ENCODE data around the gene PRPF8. TPM values are rescaled to one million over a fixed set of nuclear protein-coding genes. Genes with fewer than 3 reads are reported as not detected.
A peak's percentile ranks its signal among the peaks of the same experiment; 100 is the strongest.

The PRPF8 gene
- total and polyA plus RNA-seq, 5 donors from 2014 or later, result 146 to 405 (median 160) TPM

GRCh38 chr17:1639549-1640180, 45.0 kb downstream of the PRPF8 start:
- no peaks in the 10 kb centered on the region for H3K27me3 ChIP-seq (ENCODE audit: control insufficient read depth, insufficient read depth, low read length)
- peaks cover 14% of the 10 kb centered on the region for H3K4me1 ChIP-seq (ENCODE audit: control insufficient read depth, insufficient read depth, low read length, poor library complexity, severe bottlenecking)
- no peaks in the 10 kb centered on the region for H3K9me3 ChIP-seq (ENCODE audit: control insufficient read depth in 2 of 2, low read length in 2 of 2)
- no peak overlapping the region for H3K4me3 ChIP-seq (ENCODE audit: low read depth, low read length)
- ATAC-seq (ENCODE audit: low read depth in 2 of 2) (no peak), DNase-seq (no peak)
- Mint-ChIP-seq H3K4me3 (no peak overlapping the region), H3K4me1 (peaks cover 0 to 8% (median under 1%) of the 10 kb centered on the region in 4 donors), H3K9me3 (peaks cover 0 to 3% (median 0%) of the 10 kb centered on the region in 7 donors), H3K27ac (no peak overlapping the region), H3K27me3 (no peaks in the 10 kb centered on the region), H3K36me3 (no peaks in the 10 kb centered on the region)
- H3K27ac ChIP-seq (ENCODE audit: insufficient read depth, low read length, poor library complexity, severe bottlenecking), result no peak overlapping the region
- H3K36me3 ChIP-seq (ENCODE audit: control insufficient read depth, insufficient read depth, low read length), result no peaks in the 10 kb centered on the region

DNA sequence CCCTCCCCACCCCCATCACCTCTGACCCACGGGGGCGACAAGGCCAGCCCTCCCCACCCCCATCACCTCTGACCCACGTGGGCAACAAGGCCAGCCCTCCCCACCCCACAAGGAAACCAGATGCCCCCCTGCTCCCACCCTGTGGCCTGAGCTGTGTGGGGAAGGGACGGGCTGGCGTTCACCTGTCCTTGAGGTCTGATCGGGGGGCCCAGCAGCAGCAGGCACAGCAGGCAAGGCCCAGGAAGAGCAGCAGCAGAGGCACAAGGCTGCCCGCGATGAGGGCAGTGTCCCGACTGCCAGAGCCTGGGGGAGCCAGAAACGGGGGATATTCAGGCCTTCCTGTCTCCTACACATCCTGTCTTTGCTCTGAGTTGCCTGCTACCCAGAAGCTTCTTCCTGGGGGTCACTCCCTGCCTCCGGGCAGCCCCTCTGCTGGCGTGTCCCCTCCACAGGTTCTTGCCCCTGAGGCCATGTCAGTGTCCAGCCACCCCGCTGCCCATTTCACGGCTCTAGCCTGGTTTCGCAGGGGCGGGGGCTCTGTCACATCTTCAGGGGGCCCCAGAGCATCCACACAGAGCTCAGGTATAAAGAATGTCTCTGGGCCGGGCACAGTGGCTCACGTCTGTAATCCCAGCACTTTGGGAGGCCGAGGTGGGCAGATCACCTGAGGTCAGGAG, 45.9 kb downstream of the PRPF8 start:
- ATAC-seq (ENCODE audit: low read depth in 2 of 2), result no peak
- Histone ChIP-seq H3K9me3 (ENCODE audit: control insufficient read depth in 2 of 2, low read length in 2 of 2) (no peaks in the 10 kb centered on the region), H3K36me3 (ENCODE audit: control insufficient read depth, insufficient read depth, low read length) (no peaks in the 10 kb centered on the region), H3K4me3 (ENCODE audit: low read depth, low read length) (no peak overlapping the region), H3K27me3 (ENCODE audit: control insufficient read depth, insufficient read depth, low read length) (no peaks in the 10 kb centered on the region), H3K27ac (ENCODE audit: insufficient read depth, low read length, poor library complexity, severe bottlenecking) (no peak overlapping the region), H3K4me1 (ENCODE audit: control insufficient read depth, insufficient read depth, low read length, poor library complexity, severe bottlenecking) (peaks cover 5% of the 10 kb centered on the region)
- Mint-ChIP-seq H3K36me3 (no peaks in the 10 kb centered on the region), H3K4me1 (no peaks in the 10 kb centered on the region), H3K9me3 (peaks cover 0 to 1% (median 0%) of the 10 kb centered on the region in 7 donors), H3K4me3 (no peak overlapping the region), H3K27me3 (no peaks in the 10 kb centered on the region), H3K27ac (no peak overlapping the region)
- DNase-seq, result no peak

GRCh38 chr17:1638171-1638590, 46.5 kb downstream of the PRPF8 start:
- peaks cover 0 to 1% (median 0%) of the 10 kb centered on the region in 7 donors for H3K9me3 Mint-ChIP-seq
- Histone ChIP-seq H3K4me1 (ENCODE audit: control insufficient read depth, insufficient read depth, low read length, poor library complexity, severe bottlenecking) (no peaks in the 10 kb centered on the region), H3K27ac (ENCODE audit: insufficient read depth, low read length, poor library complexity, severe bottlenecking) (no peak overlapping the region), H3K27me3 (ENCODE audit: control insufficient read depth, insufficient read depth, low read length) (no peaks in the 10 kb centered on the region), H3K36me3 (ENCODE audit: control insufficient read depth, insufficient read depth, low read length) (no peaks in the 10 kb centered on the region), H3K4me3 (ENCODE audit: low read depth, low read length) (no peak overlapping the region), H3K9me3 (ENCODE audit: control insufficient read depth in 2 of 2, low read length in 2 of 2) (no peaks in the 10 kb centered on the region)
- peak overlapping the region in 1 of 4 donors; percentile 6 for H3K4me3 Mint-ChIP-seq
- H3K36me3 Mint-ChIP-seq, result no peaks in the 10 kb centered on the region
- DNase-seq, result no peak
- no peak for ATAC-seq (ENCODE audit: low read depth in 2 of 2)
- no peaks in the 10 kb centered on the region for H3K27me3 Mint-ChIP-seq
- no peaks in the 10 kb centered on the region for H3K4me1 Mint-ChIP-seq
- no peak overlapping the region for H3K27ac Mint-ChIP-seq

DNA sequence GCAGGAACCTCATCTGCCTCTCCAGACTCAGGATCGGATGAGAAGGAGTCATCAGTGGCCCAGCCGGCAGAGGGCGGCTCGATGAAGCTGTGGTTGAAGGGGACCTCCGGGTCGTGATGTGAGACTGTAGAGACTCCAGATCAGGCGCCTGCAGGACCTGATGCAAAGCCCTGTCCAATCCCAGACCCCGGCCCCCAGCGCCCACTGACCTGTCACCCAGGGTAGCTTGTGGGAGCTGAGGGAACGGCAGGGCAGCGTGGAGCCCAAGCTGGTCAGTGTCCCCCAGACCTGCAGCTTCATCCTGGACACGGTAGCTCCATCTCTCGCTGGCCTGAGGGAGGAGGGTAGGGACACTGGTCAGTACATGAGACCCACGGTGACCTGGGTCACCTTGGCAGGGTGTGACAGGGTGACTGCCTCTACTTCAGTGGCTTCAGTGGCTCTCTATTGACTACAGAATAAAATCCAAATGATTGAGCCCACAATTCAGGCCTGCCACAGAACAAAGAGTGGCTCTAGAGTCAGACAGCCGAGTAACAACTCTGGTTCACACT, 47.9 kb downstream of the PRPF8 start:
- H3K36me3 ChIP-seq (ENCODE audit: control insufficient read depth, insufficient read depth, low read length), result no peaks in the 10 kb centered on the region
- Mint-ChIP-seq H3K9me3 (no peaks in the 10 kb centered on the region), H3K27ac (peak overlapping the region in 1 of 3 donors; percentile 43), H3K4me1 (no peaks in the 10 kb centered on the region), H3K27me3 (no peaks in the 10 kb centered on the region), H3K4me3 (no peak overlapping the region), H3K36me3 (no peaks in the 10 kb centered on the region)
- H3K4me3 ChIP-seq (ENCODE audit: low read depth, low read length), result no peak overlapping the region
- no peaks in the 10 kb centered on the region for H3K27me3 ChIP-seq (ENCODE audit: control insufficient read depth, insufficient read depth, low read length)
- DNase-seq (no peak), ATAC-seq (ENCODE audit: low read depth in 2 of 2) (no peak)
- H3K9me3 ChIP-seq (ENCODE audit: control insufficient read depth in 2 of 2, low read length in 2 of 2), result no peaks in the 10 kb centered on the region
- no peak overlapping the region for H3K27ac ChIP-seq (ENCODE audit: insufficient read depth, low read length, poor library complexity, severe bottlenecking)
- no peaks in the 10 kb centered on the region for H3K4me1 ChIP-seq (ENCODE audit: control insufficient read depth, insufficient read depth, low read length, poor library complexity, severe bottlenecking)

DNA sequence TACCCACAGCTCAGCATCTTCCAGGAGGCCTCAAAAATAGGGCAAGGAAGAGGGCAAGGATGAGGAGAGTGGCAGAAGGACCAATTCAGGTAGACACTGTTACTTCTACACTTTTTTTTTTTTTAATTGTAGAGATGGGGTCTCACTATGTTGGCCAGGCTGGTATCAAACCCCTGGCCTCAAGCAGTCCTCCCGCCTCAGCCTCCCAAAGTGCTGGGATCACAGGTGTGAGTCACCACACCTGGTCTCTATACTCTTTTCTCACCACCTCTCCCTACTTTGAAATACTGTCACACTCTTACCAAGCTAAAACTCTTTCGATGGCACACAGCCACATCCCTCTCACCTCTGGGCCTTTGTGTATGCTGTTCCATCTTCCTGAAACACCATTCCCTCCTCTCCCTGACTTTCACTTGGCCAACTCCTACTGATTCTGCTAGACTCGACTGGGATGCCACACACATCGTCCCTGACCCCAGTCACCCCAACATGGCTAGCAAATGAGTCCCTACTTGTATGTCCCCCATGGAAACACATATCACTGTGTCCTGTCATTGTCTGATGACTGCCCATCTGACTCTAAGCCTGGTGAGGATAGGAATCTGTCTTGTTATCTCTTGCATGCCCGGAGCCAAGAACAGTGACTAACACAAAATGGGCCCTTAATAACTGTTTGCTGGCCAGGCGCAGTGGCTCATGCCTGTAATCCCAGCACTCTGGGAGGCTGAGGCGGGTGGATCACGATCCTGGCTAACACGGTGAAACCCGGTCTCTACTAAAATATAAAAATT, 48.8 kb downstream of the PRPF8 start:
- Histone ChIP-seq H3K27me3 (ENCODE audit: control insufficient read depth, insufficient read depth, low read length) (no peaks in the 10 kb centered on the region), H3K9me3 (ENCODE audit: control insufficient read depth in 2 of 2, low read length in 2 of 2) (no peaks in the 10 kb centered on the region), H3K36me3 (ENCODE audit: control insufficient read depth, insufficient read depth, low read length) (no peaks in the 10 kb centered on the region), H3K27ac (ENCODE audit: insufficient read depth, low read length, poor library complexity, severe bottlenecking) (no peak overlapping the region), H3K4me3 (ENCODE audit: low read depth, low read length) (no peak overlapping the region), H3K4me1 (ENCODE audit: control insufficient read depth, insufficient read depth, low read length, poor library complexity, severe bottlenecking) (no peaks in the 10 kb centered on the region)
- H3K4me1 Mint-ChIP-seq, result no peaks in the 10 kb centered on the region
- H3K36me3 Mint-ChIP-seq, result no peaks in the 10 kb centered on the region
- no peak for DNase-seq
- no peaks in the 10 kb centered on the region for H3K9me3 Mint-ChIP-seq
- H3K4me3 Mint-ChIP-seq, result no peak overlapping the region
- no peaks in the 10 kb centered on the region for H3K27me3 Mint-ChIP-seq
- ATAC-seq (ENCODE audit: low read depth in 2 of 2), result no peak
- H3K27ac Mint-ChIP-seq, result no peak overlapping the region

GRCh38 chr17:1634841-1635650, 49.6 kb downstream of the PRPF8 start:
- peaks cover 3% of the 10 kb centered on the region for H3K27me3 Mint-ChIP-seq
- no peak overlapping the region for H3K27ac Mint-ChIP-seq

GRCh38 chr17:1630662-1631061, 54.0 kb downstream of the PRPF8 start:
- DNase-seq, result no peak
- peak overlapping the region in 2 of 3 donors; percentile 60 to 93 for H3K27ac Mint-ChIP-seq

More at GRCh38 chr17:1634841-1635650, 49.6 kb downstream of the PRPF8 start:
- H3K27ac ChIP-seq (ENCODE audit: insufficient read depth, low read length, poor library complexity, severe bottlenecking), result no peak overlapping the region
- Mint-ChIP-seq H3K4me1 (peaks cover 0 to 5% (median 2%) of the 10 kb centered on the region in 4 donors), H3K36me3 (no peaks in the 10 kb centered on the region), H3K9me3 (no peaks in the 10 kb centered on the region), H3K4me3 (no peak overlapping the region)
- ATAC-seq (ENCODE audit: low read depth in 2 of 2) (no peak), DNase-seq (no peak)
- H3K36me3 ChIP-seq (ENCODE audit: control insufficient read depth, insufficient read depth, low read length), result no peaks in the 10 kb centered on the region
- no peak overlapping the region for H3K4me3 ChIP-seq (ENCODE audit: low read depth, low read length)
- no peaks in the 10 kb centered on the region for H3K9me3 ChIP-seq (ENCODE audit: control insufficient read depth in 2 of 2, low read length in 2 of 2)
- no peaks in the 10 kb centered on the region for H3K27me3 ChIP-seq (ENCODE audit: control insufficient read depth, insufficient read depth, low read length)
- H3K4me1 ChIP-seq (ENCODE audit: control insufficient read depth, insufficient read depth, low read length, poor library complexity, severe bottlenecking), result no peaks in the 10 kb centered on the region

More at GRCh38 chr17:1630662-1631061, 54.0 kb downstream of the PRPF8 start:
- Histone ChIP-seq H3K4me1 (ENCODE audit: control insufficient read depth, insufficient read depth, low read length, poor library complexity, severe bottlenecking) (peaks cover 29% of the 10 kb centered on the region), H3K4me3 (ENCODE audit: low read depth, low read length) (no peak overlapping the region), H3K27me3 (ENCODE audit: control insufficient read depth, insufficient read depth, low read length) (peaks cover 6% of the 10 kb centered on the region), H3K27ac (ENCODE audit: insufficient read depth, low read length, poor library complexity, severe bottlenecking) (no peak overlapping the region), H3K36me3 (ENCODE audit: control insufficient read depth, insufficient read depth, low read length) (no peaks in the 10 kb centered on the region), H3K9me3 (ENCODE audit: control insufficient read depth in 2 of 2, low read length in 2 of 2) (no peaks in the 10 kb centered on the region)
- H3K4me3 Mint-ChIP-seq, result peak overlapping the region; percentile 89 to 97 (median 92)
- ATAC-seq (ENCODE audit: low read depth in 2 of 2), result no peak
- H3K9me3 Mint-ChIP-seq, result no peaks in the 10 kb centered on the region
- H3K36me3 Mint-ChIP-seq, result peaks cover 5% of the 10 kb centered on the region
- peaks cover 16% of the 10 kb centered on the region for H3K27me3 Mint-ChIP-seq
- peaks cover 0 to 28% (median 12%) of the 10 kb centered on the region in 4 donors for H3K4me1 Mint-ChIP-seq

Measured in CD4-positive, CD25-positive, alpha-beta regulatory T cell (primary cell).